ENCODE results near the gene TRMT61A.

TRMT61A gene

DNA sequence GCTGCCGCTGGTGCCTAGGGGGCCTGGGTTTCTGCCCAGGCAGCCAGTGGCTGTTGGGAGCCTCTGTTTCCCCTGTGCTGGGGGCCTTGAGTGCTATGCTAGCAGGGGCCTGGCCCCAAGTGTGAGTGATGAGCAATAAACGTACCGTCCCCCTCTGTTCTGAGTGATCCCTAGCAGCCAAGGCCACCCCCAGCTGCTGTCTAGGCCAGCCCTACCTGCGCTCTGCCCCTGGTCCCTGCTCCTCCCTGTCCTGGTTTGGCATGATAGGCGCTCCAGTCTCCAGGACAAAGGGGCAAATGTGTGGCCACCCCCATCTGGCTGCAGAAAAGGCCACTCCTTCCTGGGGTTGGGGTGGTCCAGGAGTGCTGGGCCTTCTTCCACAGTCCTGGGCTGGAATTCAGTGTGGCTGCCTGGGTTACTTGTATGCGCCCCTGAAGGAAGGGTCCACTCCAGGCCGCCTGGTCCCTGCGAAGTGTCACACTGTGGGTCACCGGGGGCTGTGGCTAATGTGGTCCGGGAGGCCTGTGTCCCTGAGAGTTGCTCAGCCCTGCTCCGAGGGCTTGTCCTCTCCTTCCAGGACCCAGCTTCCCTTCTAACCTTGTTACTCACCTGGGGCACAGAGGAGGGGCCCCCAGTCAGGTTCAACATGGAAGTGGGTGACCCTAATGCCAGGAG lies 7.0 kb downstream of the TRMT61A start:
- no peak for DNase-seq

DNA sequence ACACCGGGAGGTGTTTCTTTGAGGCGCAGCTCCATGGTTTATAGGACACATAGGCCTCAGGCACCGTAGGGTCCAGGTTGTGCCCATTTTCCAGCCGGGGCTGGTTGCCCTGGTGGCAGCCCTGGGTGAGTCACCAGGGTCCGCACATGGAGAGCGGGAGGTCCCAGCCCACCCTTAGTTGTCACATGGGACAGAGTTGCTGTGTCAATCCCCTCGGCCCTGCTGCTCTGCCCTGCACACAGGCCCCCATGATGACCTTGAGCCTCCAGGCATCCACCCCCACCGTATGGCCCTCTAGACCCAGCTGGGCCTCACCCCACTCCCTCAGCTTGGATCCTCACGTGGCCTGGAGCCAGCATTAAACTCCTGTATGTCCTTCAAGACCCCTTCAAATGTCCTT lies 7.7 kb downstream of the TRMT61A start:
- no peak for DNase-seq

DNA sequence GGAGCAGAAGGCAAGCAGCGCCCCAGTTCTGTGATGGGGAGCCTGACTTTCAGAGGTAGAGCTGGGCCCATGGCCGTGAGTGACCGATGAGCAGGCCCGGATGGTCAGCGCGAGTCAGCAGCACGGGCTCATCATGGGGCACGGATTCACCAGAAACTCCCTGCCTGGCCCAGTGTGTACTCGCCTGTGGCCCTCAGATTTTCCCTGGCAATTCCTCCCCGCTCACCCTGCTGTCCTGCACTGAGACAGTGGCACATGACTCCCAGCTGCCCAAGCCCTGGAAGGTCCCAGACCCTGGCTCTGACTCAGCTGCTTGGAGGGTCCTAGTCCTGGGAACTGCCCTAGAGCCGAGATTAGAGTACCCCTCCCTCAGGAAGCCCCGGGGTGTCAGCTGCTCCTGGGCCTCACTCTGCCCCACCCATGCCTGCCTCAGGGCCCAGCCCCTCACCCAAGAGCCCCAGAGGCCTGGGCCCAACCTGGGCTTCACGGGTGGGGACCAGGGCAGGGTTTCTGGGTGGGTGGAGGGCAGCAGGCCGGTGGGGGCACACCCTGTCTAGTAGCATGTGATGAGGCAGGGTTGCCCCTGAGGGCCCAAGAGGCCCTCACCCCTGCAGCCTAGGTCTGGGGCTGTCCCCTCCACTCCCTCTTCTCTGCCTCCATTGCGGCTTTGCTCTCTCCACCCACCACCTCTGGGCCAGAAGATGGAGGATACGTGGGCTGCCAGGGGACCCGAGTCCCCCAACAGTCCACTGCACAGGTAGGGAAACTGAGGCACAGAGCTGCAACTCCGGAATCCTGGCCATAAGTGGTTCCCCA lies 8.4 kb downstream of the TRMT61A start:
- no peak for DNase-seq

DNA sequence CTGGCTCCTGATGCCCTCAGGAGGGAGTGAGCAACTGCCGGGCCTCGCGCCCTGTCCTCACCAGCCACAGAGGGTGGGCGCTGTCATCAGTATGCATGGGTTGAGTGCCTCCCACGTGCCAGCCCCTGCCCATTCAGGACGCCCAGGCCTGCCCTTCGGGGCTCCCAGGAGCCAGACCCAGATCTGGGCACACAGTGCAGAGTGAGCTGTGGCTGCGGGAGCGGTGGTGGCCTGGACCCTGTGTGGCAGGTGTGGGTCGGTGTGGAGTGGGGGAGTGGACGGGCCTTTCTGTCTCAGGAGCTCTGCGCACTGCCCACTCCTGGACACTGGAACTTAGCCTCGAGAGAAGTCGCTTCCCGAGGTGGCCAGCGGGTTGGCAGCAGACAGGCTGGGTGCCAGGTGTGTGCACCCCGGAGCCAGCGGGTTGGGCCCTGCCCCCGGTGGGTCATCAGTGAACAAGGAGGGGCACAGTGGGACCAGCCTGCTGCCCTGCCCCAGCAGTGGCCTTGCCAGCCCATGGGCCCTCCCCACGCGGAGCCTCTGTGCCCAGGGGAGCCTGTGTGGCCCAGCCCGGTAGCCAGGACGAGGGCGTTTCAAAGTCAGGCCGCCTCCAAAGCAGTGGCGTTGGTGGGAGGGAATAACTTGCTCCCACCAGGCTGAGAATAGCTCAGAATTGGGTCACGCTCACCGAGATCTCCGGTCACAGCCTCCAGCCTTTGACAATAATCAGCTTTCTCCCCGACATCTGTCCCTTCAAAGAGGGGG lies 9.5 kb downstream of the TRMT61A start:
- no peak for DNase-seq

DNA sequence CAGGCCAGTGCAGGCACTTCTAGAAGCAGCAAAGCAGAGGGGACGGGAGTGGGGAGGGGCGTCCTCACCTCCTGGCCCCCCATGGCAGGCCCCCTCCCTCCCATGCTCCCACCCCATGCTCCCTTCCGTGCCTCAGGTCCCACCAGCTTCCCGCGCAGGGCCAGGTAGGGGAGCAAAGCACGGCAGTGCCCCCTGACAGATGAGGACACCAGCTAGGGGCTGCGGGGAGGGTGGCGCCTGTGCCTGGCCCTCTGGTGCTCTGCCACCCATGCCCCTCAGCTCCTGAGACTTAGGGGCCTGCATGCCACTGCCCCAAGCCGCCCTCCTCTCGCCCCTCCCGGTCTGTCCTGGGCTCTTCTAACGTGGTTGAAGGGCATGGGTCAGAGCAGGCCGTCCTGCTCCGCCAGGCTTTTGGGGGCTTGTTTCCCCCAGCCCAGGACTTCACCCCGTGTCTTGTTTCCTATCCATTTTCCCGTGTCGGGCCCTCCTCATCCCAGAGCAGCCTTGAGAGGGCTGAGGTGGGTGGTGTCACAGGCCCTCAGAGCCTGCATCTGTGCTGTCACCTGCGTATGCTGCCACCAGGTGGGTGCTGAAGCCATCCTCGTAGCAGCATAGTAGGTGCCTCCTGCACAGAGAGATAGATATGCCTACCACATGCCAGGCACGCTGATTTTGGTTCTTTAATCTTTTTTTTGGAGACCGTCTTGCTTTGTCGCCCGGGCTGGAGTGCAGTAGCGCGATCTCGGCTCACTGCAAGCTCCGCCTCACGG lies 10.2 kb downstream of the TRMT61A start:
- no peak for DNase-seq

DNA sequence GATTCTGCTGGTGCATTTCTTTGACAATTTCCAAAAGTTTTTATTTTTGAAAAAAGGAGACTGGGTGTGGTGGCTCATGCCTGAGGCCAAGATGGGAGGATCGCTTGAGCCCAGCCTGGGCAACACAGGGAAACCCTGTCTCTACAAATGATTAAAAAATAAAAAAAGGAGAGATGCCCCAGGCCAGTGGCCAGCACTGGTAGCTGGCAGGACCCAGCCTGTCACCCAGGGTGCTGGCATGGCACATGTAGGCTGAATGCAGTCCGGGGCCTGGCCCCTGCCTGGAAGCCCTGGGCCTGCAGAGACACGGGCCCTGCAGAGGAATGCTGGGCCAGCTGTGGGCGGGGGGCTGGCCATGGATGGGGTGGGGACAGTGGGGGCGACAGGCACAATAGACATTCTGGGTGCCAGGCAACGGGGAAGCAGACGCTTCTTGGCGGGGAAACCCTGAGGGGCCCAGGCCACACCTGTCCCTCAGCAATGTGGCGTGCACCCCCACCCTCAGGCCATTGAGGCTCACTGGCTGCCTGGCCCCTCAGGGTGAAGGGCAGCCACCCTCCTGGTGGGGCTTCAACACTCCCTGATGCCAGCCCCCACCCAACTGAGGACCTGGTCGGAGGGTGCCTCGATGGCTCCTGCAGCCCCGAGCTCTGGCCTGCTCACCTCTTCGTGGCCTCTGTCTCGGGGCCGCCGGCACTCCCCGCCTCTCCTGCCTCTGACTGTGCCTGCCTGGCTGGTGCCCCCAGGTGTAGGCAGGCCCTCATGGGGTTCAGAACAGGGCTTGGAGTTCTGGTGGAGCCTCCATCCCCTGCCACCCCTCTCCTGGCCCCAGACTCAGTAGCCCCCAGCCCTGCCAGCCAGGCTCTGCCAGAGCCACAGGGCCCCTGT lies 12.1 kb downstream of the TRMT61A start:
- DNase-seq = no peak

DNA sequence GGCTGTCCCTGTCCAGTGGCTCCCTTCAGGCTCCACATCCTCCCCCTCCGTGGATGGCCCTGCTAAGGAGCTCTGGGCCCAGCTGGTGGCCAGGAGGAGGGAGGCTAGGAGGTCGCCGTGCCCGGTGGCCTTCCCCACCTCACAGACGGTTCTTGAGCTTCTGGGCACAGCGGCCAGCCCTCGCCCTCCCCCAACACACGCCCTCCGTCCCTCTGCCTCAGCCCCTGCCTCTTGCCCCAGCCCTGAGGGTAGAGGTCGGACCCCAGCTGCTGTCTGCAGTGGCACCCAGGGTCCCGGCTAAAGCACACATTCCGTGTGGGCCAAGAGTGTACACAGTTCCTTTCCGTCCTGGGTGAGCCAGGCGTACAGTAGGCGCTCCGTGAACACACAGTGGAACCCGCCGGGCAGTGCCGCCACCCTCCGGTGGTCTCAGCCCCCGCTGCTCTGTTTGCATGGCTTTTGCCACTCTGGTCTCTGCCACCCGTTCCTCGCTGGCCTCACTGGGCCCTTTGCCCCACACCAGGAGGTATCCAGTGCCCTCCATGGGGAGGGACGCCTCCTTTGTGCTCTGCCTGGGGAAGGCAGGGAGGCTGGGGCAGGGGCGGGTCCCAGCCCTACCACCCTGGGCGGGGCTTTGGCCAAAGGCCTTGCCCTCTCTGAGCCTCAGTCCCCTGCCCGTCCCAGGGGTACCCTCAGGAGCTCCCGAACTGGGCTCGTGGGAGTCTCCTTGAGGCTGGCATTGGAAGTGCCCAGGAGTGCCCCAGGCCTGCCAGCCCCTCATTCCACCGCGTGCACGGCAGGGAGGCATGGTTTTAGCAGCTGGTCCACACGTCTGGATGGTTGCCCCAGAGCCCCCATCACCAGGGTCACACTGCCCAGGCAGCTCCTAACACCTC lies 13.0 kb downstream of the TRMT61A start:
- DNase-seq = no peak

DNA sequence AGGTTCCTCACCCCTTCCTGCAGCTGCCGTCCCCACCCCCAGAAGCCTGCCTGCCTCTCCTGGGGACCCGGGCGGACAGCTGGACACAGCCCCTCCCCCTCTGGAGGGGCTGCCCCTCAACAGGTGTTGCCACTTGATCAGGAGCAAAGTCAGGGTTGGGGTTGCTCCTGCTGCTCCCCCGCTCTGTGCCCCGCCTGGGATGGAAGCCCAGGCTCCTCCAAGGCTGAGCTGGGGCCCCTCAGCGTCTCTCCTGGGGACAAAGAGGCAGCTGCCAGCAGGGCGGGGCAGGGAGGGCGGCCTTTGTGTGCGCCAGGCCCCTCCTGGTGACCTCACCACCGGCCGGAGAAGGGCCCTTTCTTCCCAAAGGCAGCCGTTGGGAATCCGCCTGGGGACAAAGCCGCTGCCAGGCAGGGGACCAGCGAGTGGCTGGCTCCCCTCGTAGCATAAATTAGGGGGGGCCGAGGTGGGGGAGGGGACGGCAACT lies 13.7 kb downstream of the TRMT61A start:
- no peak for DNase-seq

DNA sequence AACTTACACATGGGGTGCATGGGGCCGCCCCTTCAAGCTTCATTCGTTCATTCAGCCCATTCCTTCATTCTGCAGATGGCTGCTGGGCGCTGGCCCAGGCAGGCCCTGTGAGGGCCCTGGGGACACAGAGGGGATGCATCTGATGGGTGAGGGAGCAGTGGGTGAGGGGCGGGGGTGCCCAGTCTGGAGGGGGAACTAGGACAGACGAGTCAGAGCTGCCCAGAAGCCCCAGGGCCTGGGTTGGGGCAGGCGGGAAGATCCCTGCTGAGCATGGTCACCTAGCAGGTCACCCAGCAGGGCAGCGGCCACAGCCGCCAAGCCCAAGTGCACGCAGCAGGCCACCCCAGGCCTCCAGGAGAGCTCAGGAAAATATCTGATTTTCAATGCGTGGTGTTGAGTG lies 14.1 kb downstream of the TRMT61A start:
- no peak for DNase-seq

DNA sequence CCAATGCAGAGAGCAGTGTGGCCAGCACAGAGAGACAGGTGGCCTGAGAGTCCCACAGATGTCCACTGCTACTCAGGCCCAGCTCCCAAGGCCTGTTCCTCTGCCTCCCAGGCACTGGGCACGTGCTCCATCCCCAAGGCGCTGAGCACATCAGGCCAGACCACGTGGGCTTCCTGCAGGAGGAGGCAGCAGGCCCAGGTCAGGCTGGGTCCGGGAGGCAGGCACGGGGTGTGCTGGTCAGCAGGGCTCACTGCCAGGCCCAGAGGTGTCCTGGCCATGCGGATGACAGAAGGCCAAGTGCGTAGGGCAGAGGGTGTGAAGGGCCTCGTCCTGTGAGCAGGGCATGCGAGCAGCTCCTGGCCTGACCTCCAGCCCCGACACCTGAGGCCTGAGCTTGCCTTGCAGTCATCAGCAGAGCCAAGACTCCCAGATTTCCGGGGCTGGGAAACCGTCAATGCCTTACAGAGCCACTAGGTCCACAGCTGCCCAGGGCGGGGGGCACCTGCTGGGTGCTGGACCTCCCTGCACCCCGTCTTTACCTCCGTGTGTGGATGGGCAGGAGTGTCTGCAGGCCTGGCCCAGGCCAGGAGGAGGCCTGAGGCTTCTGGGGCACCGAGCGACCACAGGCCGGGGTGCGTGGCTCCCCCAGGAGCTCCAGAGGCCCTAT lies 14.9 kb downstream of the TRMT61A start:
- no peak for DNase-seq

DNA sequence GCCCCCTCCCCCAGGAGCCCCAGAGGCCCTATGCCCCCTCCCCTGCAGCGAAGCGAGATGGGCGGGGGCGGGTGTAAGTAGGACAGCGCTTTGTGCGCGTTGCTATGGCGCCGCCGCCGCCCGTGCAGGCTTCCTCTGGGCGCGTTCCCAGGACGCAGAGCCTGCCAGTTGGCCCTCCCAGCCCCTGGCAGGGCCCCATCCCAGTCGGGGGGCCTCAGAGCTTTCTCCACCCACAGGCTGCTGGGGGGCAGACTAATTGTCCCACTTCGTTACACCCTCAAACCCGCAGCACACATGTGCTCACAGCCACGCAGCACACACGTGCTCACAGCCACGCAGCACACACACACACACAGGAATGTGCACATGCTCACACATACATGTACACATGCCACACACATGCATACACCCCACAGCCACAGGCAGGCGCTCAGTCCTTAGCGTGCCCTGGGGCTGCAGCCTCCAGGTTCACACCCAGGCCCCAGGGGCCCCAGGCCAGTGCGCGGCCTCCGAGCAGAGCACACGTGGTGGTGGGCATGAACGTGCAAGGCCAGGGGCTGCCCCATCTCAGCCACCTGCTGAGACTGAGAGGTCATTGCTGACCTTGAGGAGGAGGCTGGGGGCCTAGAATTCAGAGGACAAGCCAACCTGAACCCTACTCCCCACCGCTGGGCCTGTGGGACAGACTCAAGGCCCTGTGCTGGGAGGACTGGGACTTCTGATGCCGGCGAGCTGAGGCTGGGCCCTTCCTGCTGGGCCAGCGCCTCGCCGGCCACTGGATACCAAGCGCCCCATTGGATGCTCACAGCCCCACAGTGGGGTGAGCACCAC lies 15.6 kb downstream of the TRMT61A start:
- DNase-seq = no peak

DNA sequence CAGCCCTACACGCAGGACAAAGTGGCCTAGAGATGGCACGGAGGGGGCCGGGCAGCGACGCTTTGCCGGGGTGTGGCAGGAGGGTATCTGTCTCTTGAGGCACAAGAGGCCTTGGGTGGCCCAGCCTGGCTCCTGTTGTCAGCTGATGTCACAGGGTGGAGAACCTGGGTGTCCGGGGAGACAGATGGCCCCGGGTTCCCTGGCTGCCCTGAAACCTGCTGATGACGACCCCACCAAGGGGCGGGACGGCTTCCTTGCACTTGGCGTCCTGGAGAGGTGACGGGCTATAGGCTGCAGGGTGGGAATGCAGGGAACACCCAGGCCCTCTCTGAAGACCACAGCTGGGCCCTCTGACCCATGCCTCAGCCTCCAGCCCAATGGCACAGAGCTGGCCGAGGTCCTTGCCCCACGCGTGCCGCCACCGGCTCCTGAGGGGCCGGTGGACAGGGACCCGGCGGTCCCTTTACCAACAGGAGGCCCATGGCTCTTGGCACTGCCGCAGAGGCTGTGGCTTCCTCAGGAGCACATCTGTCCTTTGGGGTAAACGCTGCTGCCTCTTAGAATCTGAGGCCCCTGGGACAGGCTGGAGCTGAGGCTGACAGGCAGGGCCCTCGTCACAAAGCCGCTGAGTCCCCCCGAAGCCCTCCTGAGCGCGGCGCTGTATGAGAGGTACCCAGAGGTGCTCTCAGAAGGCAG lies 16.4 kb downstream of the TRMT61A start:
- DNase-seq = no peak

DNA sequence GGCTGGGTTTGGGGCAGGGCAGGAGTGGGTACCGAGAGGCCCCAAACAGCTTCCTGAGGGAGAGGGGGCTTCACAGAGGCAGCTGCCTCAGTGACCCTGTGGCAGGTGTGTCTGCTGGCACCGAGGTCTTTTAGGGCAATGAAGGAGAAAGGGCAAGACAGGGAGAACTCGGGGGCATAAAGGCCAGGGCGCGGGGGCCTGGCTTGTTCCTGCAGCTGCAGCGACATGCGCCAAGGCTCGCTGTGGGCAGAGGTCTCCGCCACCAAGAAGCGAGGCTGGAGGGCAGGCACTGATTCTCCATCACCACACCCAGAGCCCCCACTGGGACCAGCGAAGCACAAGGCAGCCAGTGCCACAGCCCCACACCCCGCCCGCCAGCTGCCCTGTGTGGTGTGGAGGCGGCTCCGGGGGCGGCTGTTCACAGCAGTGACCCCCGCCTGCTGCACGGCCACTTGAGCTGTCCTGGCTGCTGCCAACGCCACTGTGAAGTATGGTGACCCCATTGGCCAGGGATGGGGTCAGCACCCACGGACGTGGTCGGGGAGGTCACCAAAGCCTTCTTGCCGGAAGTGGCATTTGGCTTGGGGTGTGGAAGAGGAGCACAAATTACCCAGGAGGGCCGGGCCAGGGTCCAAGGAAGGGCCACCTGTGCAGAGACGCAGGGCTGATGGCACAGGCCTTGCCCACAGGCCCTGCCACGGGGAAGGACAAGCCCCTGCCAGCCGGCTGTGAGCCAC lies 17.1 kb downstream of the TRMT61A start:
- no peak for DNase-seq

DNA sequence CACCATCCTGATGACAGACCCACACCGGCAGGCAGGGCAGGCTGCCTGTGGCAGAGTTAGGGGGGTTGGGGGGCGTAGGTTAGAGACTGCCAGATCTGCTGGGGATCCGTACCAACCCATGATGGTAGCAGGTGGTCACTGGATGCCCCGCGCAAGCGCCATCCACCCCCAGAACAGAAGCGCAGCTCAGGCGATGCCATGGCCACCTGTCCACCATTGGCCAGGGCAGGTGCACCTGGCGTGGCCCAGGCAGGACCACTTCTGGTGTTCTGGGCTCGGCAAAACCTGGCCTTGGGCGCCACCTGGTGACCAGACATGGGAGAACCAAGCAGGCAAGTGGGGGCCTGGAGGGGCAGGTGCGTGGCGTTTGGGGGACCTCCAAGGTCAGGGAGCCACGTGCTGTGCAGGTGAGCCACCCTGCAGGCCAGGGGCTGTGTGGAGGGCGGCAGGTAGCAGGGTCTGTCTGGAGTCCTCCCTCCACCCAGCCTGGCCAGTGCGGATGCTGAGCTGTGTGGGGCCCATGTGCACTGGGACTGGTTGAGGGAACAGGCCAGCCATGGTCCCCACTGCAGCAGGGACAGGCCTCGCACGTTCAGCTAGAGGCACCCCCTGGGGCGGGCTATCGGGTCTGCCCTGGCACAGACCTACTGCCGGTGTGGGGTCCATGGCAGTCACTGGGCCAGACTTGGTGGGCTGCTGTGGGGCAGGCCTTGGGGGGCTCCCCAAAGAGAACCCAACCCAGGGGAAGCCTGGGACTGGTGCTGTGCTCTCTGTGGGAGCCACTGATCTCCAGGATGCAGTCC lies 17.9 kb downstream of the TRMT61A start:
- peak; percentile 77 to 80 for DNase-seq

DNA sequence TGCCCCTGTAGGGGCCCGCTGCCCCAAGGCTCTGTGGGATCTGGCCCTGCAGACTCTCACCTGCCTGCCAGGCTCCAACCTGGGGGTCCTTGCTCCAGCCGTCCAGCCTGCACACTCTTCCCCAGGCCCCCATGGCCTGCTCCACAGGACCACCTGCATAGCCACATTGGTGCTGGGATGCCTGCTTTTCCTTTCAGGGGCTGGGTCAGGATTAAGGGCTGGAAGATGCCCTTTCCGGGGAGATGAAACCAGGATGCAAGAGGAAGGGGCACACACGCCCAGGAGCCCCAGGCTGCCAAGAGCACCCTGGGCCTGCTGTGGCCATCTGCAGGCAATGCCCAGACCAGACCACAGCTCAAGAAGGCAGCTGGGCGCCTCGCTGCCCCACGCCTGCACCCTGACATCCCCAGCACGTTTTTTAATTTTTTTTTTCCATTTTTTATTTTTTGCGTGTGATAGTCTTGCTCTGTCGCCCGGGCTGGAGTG lies 18.5 kb downstream of the TRMT61A start:
- no peak for DNase-seq

DNA sequence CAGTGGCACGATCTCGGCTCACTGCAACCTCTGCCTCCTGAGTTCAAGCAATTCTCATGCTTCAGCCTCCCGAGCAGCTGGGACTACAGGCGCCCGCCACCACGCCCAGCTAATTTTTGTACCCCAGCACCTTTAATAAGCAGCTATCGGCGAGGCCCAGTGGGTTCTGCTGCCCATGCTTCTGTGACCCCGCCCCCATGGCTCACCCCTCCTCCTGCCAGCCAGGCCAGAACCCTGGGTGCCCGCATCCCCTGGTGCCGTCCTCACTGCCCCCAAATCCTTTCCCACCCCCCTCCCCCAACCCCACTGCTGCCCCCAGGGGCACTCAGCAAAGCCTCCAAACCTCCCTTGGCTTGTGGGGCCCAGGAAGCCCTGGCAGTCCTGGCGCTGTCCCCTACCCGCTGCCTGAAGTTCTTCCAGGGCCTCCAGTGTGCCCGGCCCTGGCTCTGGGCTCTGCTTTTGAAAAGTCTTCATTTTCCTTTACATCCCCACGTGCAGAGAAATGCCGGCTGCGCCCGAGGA lies 19.0 kb downstream of the TRMT61A start:
- DNase-seq = no peak

All from activated CD4-positive, alpha-beta T cell treated with anti-CD3 and anti-CD28 coated beads, Interleukin-2, amount 50 U/mL, for 48 hours (primary cell).